ENCODE data around the gene OPCML. TPM values are rescaled to one million over a fixed set of nuclear protein-coding genes. Genes with fewer than 3 reads are reported as not detected.

OPCML gene
- total RNA-seq, 1 experiment from 2014 or later = 0.94 TPM

GRCh38 chr11:133346137-133346536 is 186.2 kb downstream of the OPCML start:
- Mint-ChIP-seq H3K4me1 (peaks cover 7 to 9% of the 10 kb centered on the region in 2 experiments), H3K27me3 (ENCODE audit: low read depth) (no peaks in the 10 kb centered on the region), H3K9me3 (no peaks in the 10 kb centered on the region), H3K27ac (no peak overlapping the region), H3K4me3 (no peak overlapping the region), H3K36me3 (ENCODE audit: insufficient read depth in 1 of 3, low read depth in 3 of 3) (no peaks in the 10 kb centered on the region)
- Histone ChIP-seq H3K79me2 (ENCODE audit: insufficient read depth, low read length) (no peaks in the 10 kb centered on the region), H4K91ac (ENCODE audit: insufficient read length, low read depth, low read length) (no peak overlapping the region), H2BK120ac (ENCODE audit: low read depth, low read length, poor library complexity, severe bottlenecking) (no peak overlapping the region), H4K5ac (ENCODE audit: insufficient read length, low read depth, low read length) (no peak overlapping the region), H3K4ac (ENCODE audit: low read depth, low read length) (no peak overlapping the region), H3K9me3 (ENCODE audit: control insufficient read depth, low read depth, low read length) (no peaks in the 10 kb centered on the region), H3K79me1 (ENCODE audit: insufficient read depth, low read depth, low read length, poor library complexity, severe bottlenecking) (no peaks in the 10 kb centered on the region), H2BK15ac (ENCODE audit: low read depth, low read length) (no peak overlapping the region), H3K56ac (ENCODE audit: insufficient read length, low read depth, low read length) (no peak overlapping the region), H3K27me3 (ENCODE audit: insufficient read depth, low read length) (no peaks in the 10 kb centered on the region), H3K4me1 (ENCODE audit: insufficient read depth, low read length) (peaks cover 3% of the 10 kb centered on the region; the same call in 1 of the 2 replicates), H4K20me1 (ENCODE audit: control insufficient read depth, insufficient read depth, insufficient read length) (no peaks in the 10 kb centered on the region), H2BK5ac (ENCODE audit: insufficient read length, low read length) (no peak overlapping the region), H2AFZ (ENCODE audit: low read length) (no peak overlapping the region), H3K9ac (ENCODE audit: extremely low read depth, insufficient read length, low read length) (no peak overlapping the region), H3T11ph (ENCODE audit: low read length) (no peak overlapping the region), H3K14ac (ENCODE audit: insufficient read depth, low read length) (no peak overlapping the region), H2BK12ac (ENCODE audit: insufficient read length, low read depth, low read length) (no peak overlapping the region), H3K23me2 (ENCODE audit: insufficient read length, low read depth, low read length, poor library complexity, severe bottlenecking) (no peaks in the 10 kb centered on the region), H2AK5ac (ENCODE audit: insufficient read length, low read length) (no peak overlapping the region), H3K27ac (ENCODE audit: insufficient read length, low read depth, low read length) (no peak overlapping the region), H2BK20ac (ENCODE audit: low read depth, low read length, poor library complexity, severe bottlenecking) (no peak overlapping the region), H3K18ac (ENCODE audit: insufficient read length, low read depth, low read length) (no peak overlapping the region), H4K8ac (replicated peaks; ENCODE audit: insufficient read length, low read depth, low read length) (no peak overlapping the region), H3K4me2 (ENCODE audit: insufficient read depth, insufficient read length, low read length) (no peak overlapping the region), H3K23ac (ENCODE audit: insufficient read length, low read depth, low read length) (no peak overlapping the region)
- TF ChIP-seq CTCF (conservative IDR thresholded peaks at IDR 0.05) = no peak
- DNase-seq = no peak
- no CpG with 5 or more reads among the region's 5 CpGs for WGBS (ENCODE audit: extremely low coverage, insufficient read length, low lambda C conversion rate)

Data from H9 (cell line).